Myocyte (in vitro differentiated cells): ENCODE results near the gene C1orf21. TPM values are rescaled to one million over a fixed set of nuclear protein-coding genes. Genes with fewer than 3 reads are reported as not detected.
A peak's percentile ranks its signal among the peaks of the same experiment; 100 is the strongest.

Experiments used
- DNase-seq: peaks from one replicate; pipeline ENCODE4 v3.0.0-alpha.2; 2012; ENCODE audit warnings: low read depth
- total RNA-seq: library from RNA; depleted of rRNA; stranded (reverse); fragments of >200 nt; gene quantifications from 2 replicates; pipeline ENCODE4 v1.2.3, GENCODE V29; 2014

The C1orf21 gene
- total RNA-seq, 1 donor from 2014 or later: 42.7 TPM

- peak; percentile 93 for DNase-seq
Measured at GRCh38 chr1:184483101-184483683, 96.4 kb downstream of the C1orf21 start.

DNA sequence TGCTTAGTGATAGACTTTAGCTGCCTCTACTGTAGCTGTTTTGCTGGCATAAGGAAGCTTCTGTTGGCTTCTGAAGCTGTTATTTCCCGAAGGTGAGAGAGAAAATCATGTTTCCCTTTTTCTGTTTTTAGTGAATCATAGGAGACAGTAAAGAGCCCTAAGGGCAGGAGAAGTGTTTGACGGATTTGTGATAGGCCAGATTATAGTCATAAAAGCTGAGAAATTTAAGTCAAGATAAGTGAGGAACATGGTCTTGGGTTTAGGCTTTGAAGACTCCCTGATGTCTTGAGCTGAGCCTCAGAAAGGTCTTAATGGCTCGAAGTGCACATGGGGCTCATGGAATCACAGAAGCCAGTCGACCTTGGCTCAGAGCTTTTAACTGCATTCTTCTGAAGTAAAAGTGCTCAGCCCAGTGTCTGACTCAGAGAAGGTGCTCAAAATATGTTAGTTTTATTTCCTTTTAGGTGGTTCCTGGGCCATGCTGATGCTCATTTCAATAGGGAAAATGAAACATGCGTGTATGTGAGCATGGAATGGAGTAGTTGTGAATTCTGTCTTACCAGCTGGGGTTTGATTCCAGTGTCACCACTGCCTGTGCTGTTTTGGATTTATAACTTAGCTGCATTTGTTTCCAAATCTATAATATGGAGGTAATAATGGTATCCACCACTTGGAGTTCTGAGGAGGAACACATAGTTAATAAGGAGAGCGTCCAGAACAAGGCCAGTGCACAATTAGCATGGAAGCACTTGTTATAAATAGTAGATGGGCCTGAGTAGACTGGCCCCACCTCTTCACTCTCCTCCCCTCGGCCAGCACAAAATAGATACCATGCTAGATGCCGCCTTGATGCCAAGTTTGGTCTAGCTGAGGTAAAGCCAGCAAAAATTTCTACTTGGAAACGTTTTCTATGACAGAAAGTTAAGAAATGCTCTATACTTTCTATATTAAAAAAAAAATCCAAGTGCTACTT, 99.2 kb downstream of the C1orf21 start:
- DNase-seq: no peak

GRCh38 chr1:184486761-184487445, 100.1 kb downstream of the C1orf21 start:
- DNase-seq: no peak

DNA sequence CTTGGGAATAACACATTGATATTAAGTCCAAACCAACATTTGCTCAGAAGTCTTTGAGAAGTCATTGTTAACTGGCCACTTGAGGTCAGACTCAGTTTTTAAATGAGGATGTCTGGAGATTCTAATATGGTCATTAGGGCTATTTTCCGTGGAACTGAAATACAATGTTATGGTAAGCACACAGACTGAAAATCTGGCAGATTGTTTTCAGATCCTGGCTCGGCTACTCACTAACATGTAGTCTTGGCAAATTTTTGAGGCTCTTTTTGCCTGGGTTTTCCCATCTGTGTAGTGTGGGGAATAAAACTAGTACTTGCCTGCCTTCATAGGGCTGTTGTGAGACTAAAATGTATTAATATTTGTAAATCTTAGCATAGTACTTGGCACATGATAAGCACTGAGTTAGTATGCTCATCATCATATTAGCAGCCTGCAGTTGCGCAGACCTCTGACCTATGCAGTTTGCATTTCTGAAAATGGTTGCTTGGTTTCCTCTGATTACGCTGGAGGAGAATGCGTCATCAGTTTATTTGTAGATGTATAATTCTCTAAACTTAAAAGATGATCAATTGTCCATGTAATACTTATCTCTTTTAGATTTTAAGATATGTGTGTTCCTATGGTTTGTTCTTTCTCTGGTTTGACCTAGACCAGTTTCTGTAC, 100.8 kb downstream of the C1orf21 start:
- no peak for DNase-seq

DNA sequence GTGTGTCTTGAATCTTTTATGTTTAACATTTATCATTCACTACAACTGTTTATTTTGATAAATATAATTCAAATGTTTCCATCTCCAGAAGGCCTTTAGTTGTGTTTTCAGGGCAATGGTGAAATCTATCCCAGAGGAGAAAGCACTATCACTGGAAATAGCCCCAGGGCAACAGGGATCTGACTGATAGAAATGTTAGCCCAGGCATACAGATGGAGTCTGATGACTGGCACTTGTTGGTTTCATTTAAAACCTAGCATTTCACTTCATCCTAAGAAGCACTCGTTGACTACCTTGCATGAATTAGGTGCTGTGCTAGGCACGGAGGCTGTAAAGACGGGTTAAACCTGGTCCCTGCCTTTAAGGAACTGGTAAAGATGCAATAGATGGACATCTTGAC, 103.1 kb downstream of the C1orf21 start:
- no peak for DNase-seq

DNA sequence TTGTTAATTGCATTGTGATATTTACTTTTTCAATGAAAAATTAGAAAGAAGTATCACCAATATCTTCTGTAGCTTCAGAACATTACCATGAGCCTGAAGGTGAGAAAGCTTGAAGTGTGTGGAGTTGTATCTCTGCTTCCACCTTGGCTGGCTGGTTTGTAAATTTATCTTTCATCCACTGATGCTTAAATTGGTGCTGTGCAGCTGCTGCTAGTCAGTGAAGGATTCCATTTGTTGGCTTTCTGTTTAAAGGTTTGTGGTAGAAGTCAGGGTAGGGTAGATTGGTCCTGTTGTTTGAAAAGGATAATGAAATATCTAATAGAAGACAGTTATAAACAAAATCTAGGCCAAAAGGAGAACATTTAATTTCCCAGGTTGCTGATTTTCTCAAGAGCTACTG, 105.7 kb downstream of the C1orf21 start:
- peak; percentile 75 for DNase-seq

- no peak for DNase-seq
Measured at GRCh38 chr1:184493987-184494388, 107.2 kb downstream of the C1orf21 start.

DNA sequence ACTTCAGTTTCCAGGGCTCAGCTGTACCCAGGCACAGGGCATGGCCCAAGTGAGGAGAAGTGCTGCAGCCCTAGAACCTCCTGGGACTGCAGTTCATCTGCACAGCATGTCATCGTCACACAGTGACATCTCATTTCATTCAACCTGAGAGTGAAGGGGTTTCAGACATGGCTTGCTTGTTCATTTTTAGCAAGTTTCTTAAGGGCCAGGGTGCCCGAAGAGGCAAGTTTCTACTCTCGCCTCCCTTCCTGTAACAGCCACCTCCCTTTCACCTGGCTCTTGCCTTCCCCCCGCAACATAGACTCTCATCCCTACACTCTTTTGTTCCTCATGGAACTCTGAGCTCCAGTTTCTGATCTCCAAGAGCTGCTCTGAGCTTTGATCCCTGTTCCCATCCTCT, 108.1 kb downstream of the C1orf21 start:
- DNase-seq: no peak

- no peak for DNase-seq
Measured at GRCh38 chr1:184497959-184498723, 111.3 kb downstream of the C1orf21 start.

- no peak for DNase-seq
Measured at GRCh38 chr1:184499616-184500015, 112.8 kb downstream of the C1orf21 start.

DNA sequence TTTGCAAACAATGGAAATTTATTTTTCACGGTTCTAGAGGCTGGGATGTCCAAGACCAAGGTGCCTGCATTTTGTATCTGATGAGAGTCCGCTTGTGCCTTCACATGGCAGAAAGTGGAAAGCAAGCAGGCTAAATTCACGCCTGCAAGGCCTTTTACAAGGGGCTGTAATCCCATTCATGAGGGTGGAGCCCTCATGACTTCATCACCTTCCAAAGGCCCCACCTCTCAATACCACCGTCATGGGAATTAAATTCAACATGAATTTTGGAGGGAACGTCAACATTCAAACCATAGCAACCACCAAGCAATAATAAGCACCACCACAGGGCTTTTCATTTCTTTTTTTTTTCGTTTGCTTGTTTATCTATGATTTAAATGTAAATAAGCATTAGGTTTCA, 115.3 kb downstream of the C1orf21 start:
- DNase-seq: no peak

- DNase-seq: peak; percentile 70
Measured at GRCh38 chr1:184503221-184503749, 116.5 kb downstream of the C1orf21 start.

- DNase-seq: peak; percentile 72
Measured at GRCh38 chr1:184504040-184504954, 117.5 kb downstream of the C1orf21 start.

- no peak for DNase-seq
Measured at GRCh38 chr1:184504955-184505338, 118.1 kb downstream of the C1orf21 start.

DNA sequence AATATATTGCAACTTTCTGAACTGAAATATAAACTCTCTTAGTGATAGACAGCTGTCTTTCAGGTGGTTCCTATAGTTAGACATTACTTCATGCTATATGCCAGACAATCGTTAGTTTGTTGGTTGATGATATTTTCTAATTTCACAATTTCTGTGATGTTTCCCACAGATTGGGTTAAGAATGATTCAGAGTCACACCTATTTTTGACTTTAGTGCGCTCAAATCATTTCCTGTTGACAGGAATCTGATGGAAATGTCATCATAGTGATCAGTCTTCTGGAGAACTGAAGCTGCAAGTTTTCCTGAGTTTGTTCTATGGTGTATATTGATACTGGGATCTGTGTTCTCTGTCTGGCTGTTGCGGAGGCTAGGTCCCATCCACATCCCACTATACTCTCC, 119.7 kb downstream of the C1orf21 start:
- no peak for DNase-seq

DNA sequence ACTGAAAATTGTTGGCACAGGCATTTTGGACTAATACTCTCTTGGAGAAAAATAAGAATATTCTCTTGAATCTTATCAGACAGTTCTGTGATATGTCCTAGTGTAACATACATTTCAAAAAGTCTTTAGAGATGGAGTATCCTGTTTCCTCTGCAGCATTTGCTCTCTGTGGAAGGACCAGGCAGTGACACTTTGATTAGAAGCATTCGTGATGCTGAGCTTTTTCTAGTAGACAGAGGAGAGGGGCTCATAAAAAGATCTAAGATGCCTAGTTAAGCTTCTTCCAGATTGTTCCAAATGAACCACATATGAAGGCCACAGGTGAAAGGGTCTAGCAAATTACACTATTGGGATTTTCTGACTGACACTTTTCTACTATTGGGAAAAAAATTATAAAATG, 120.3 kb downstream of the C1orf21 start:
- DNase-seq: no peak

DNA sequence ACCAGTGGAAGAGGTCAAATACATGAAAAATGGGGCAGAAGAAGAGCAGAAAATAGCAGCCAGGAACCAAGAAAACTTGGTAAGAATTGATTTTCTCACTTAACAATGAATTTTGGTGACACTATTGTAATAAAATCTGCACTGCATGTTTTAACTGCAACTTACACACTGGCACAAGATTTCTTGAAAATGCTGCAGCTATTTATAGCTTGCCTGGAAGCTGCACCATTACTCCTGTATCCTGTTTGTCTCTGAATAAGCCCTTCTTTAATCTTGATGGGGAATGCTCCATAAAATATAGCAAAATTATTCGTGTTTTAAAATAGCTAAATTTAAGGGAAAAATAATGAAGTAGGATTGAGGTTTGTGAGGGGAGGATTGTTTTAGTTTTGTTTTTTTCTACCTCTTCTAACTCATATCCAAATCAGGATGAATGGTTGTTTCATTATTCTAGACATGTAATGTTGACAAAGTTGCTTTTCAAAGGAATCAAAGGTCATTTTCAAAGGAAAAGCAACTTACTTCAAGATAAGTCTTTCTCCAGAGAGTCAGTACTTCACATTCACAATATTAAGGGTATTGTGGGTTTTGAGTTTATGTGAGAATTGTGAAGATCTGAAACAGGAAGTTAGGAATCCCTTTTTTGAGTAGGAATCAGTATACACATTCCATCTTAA, 120.9 kb downstream of the C1orf21 start:
- DNase-seq: no peak

GRCh38 chr1:184509105-184509504, 122.3 kb downstream of the C1orf21 start:
- DNase-seq: no peak

DNA sequence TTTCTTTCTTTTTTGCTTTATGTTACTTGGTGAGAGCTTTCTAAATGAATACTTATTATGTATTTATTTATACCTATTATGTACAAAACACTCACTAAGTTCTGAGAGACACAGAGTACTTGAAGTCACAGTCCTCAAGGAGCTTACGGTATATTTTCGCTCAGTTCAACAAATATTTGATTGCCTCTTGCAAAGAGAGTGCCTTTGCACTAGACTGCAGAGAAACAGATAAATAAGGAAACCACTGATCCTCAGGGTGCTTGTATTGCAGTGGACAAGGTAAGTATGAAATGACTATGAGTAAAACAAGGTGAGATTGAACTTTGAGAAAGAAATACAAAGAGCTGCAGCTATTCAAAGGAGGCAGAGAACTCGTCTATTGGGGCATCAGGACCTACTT, 123.3 kb downstream of the C1orf21 start:
- DNase-seq: no peak
